Fibroblast of skin of back (primary cell): ENCODE measurements around the gene CLTCL1.
A peak's percentile ranks its signal among the peaks of the same experiment; 100 is the strongest.
"Not testable (repeated sequence)": the region's sequence is repeated elsewhere in the genome, so short reads cannot be mapped to it uniquely, and the experiment has no call there.

ENCODE experiments used
- DNase-seq: peaks from one replicate; pipeline ENCODE4 v3.0.0-alpha.2; 2013

Gene CLTCL1

GRCh38 chr22:19290400-19291217, 910 bp downstream of the CLTCL1 start:
- no peak for DNase-seq

GRCh38 chr22:19289475-19290161, 1.9 kb downstream of the CLTCL1 start:
- peak; percentile 75 for DNase-seq

- peak; percentile 82 for DNase-seq
These were observed 3.6 kb downstream of the CLTCL1 start for GRCh38 chr22:19287889-19288288.

- peak; percentile 21 for DNase-seq
These were observed 4.3 kb downstream of the CLTCL1 start for GRCh38 chr22:19287076-19287707.

- DNase-seq, result peak; percentile 45
These were observed 5.7 kb downstream of the CLTCL1 start for GRCh38 chr22:19285831-19286230.

- not testable (repeated sequence) for DNase-seq
These were observed 12.4 kb downstream of the CLTCL1 start for GRCh38 chr22:19279143-19279542.

- DNase-seq, result no peak
These were observed 13.7 kb downstream of the CLTCL1 start for GRCh38 chr22:19277785-19278184.

GRCh38 chr22:19275919-19276600, 15.5 kb downstream of the CLTCL1 start:
- peak; percentile 28 for DNase-seq

- DNase-seq, result no peak
These were observed 16.0 kb downstream of the CLTCL1 start for GRCh38 chr22:19275513-19275912.

GRCh38 chr22:19275104-19275503, 16.4 kb downstream of the CLTCL1 start:
- no peak for DNase-seq

GRCh38 chr22:19271856-19272535, 19.5 kb downstream of the CLTCL1 start:
- DNase-seq, result no peak

- no peak for DNase-seq
These were observed 20.2 kb downstream of the CLTCL1 start for GRCh38 chr22:19271273-19271855.

- DNase-seq, result no peak
These were observed 20.6 kb downstream of the CLTCL1 start for GRCh38 chr22:19270873-19271272.

- no peak for DNase-seq
These were observed 24.9 kb downstream of the CLTCL1 start for GRCh38 chr22:19266547-19267086.

GRCh38 chr22:19265779-19266178, 25.7 kb downstream of the CLTCL1 start:
- DNase-seq, result no peak

- DNase-seq, result no peak
These were observed 30.7 kb downstream of the CLTCL1 start for GRCh38 chr22:19260804-19261203.

- DNase-seq, result no peak
These were observed 31.3 kb downstream of the CLTCL1 start for GRCh38 chr22:19260194-19260593.

- DNase-seq, result not testable (repeated sequence)
These were observed 32.6 kb downstream of the CLTCL1 start for GRCh38 chr22:19258968-19259288.

- DNase-seq, result no peak
These were observed 33.1 kb downstream of the CLTCL1 start for GRCh38 chr22:19258371-19258770.

- not testable (repeated sequence) for DNase-seq
These were observed 35.2 kb downstream of the CLTCL1 start for GRCh38 chr22:19256362-19256761.

- no peak for DNase-seq
These were observed 38.4 kb downstream of the CLTCL1 start for GRCh38 chr22:19253143-19253542.
